ENCODE measurements around the gene MAST4. TPM values are rescaled to one million over a fixed set of nuclear protein-coding genes. Genes with fewer than 3 reads are reported as not detected.

The MAST4 gene
- total and polyA plus RNA-seq, 7 experiments from 2014 or later: 11.3 to 39.0 (median 28.3) TPM

DNA sequence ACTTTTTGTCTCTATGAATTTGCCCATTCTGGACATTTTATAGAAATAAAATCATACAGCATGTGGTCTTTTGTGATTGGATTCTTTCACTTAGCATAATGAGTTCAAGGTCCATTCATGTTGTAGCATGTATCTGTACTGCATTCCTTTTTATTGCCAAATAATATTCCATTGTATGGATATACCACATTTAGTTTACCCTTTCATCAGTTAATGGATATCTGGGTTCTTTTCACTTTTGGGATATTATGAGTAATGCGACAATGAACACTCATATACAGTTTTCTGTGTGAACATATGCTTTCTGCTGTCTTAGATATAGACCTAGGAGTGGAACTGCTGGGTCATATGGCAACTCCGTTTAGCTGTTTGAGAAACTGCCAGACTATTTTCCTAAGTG, 41.3 kb upstream of the MAST4 start:
- POLR2A ChIA-PET: no interaction called here
- no peak overlapping the region for H3K27ac ChIP-seq (ENCODE audit: low read depth, low read length)
- CTCF ChIA-PET: no interaction called here
- H3K4me1 ChIP-seq (ENCODE audit: control insufficient read depth in 2 of 2, insufficient read depth in 2 of 2, low read length in 2 of 2): peaks cover 0 to 5% of the 10 kb centered on the region in 2 donors
- peaks cover 0 to 3% of the 10 kb centered on the region in 2 donors for H3K27me3 ChIP-seq (ENCODE audit: control insufficient read depth in 2 of 2, insufficient read depth in 2 of 2, low read length in 2 of 2)
- ATAC-seq (no peak), DNase-seq (no peak)
- Mint-ChIP-seq H3K9me3 (peaks cover 0 to 10% (median 4%) of the 10 kb centered on the region in 11 donors), H3K27me3 (peaks cover 0 to 11% (median 3%) of the 10 kb centered on the region in 5 donors), H3K4me3 (no peak overlapping the region), H3K36me3 (peaks cover 0 to 4% (median 0%) of the 10 kb centered on the region in 5 donors), H3K27ac (peak overlapping the region in 1 of 9 donors; percentile 16), H3K4me1 (peaks cover 0 to 29% (median 0%) of the 10 kb centered on the region in 7 donors)
- no peaks in the 10 kb centered on the region for H3K36me3 ChIP-seq (ENCODE audit: control insufficient read depth in 2 of 3, insufficient read depth in 3 of 3, low read length in 3 of 3)
- intact Hi-C loops (cut with micrococcal nuclease): loop anchor here in 1 of 2 donors (5.0 to 10.0 kb wide), 2 partner anchors 270 to 612 kb away; no protein-coding TSS in a partner anchor
- no peak overlapping the region for H3K4me3 ChIP-seq (ENCODE audit: low read length)
- no peaks in the 10 kb centered on the region for H3K9me3 ChIP-seq (ENCODE audit: control insufficient read depth in 2 of 3, low read length in 3 of 3)

DNA sequence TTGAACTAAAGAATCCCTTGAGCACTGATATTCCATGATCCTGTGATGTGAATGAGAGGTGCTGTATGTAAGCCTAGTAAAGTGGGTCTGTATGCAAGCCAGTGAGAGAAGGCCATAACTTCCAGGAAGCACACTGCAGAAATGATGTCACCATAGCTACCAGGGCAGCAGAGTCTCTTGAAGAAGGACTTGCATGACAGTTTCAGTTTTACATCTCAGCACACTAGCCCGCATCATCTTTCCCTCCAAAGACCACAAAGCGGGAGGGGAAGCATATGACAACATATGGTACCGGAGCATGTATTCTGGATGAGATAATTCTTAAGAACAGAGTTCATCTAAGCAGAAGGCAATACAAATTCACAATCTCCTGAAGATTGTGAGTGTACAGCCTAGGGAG, 37.6 kb upstream of the MAST4 start:
- peaks cover 0 to 5% of the 10 kb centered on the region in 2 donors for H3K4me1 ChIP-seq (ENCODE audit: control insufficient read depth in 2 of 2, insufficient read depth in 2 of 2, low read length in 2 of 2)
- Mint-ChIP-seq H3K4me3 (no peak overlapping the region), H3K36me3 (peaks cover 0 to 4% (median 0%) of the 10 kb centered on the region in 5 donors), H3K27me3 (peaks cover 0 to 23% (median 0%) of the 10 kb centered on the region in 5 donors), H3K9me3 (peaks cover 0 to 19% (median 5%) of the 10 kb centered on the region in 11 donors), H3K27ac (peak overlapping the region in 1 of 9 donors; percentile 75), H3K4me1 (peaks cover 0 to 26% (median 0%) of the 10 kb centered on the region in 7 donors)
- POLR2A ChIA-PET: no interaction called here
- intact Hi-C loops (cut with micrococcal nuclease): loop anchor here in 1 of 2 donors (2.0 to 10.0 kb wide), 3 partner anchors 38 to 609 kb away; partner anchors contain the start of gene MAST4
- DNase-seq: peak in 1 of 9 donors; percentile 33
- H3K27ac ChIP-seq (ENCODE audit: low read depth, low read length): no peak overlapping the region
- H3K4me3 ChIP-seq (ENCODE audit: low read length): no peak overlapping the region
- CTCF ChIA-PET: no interaction called here
- peak; percentile 32 for ATAC-seq
- peaks cover 0 to 3% of the 10 kb centered on the region in 2 donors for H3K27me3 ChIP-seq (ENCODE audit: control insufficient read depth in 2 of 2, insufficient read depth in 2 of 2, low read length in 2 of 2)
- no peaks in the 10 kb centered on the region for H3K36me3 ChIP-seq (ENCODE audit: control insufficient read depth in 2 of 3, insufficient read depth in 3 of 3, low read length in 3 of 3)
- no peaks in the 10 kb centered on the region for H3K9me3 ChIP-seq (ENCODE audit: control insufficient read depth in 2 of 3, low read length in 3 of 3)

DNA sequence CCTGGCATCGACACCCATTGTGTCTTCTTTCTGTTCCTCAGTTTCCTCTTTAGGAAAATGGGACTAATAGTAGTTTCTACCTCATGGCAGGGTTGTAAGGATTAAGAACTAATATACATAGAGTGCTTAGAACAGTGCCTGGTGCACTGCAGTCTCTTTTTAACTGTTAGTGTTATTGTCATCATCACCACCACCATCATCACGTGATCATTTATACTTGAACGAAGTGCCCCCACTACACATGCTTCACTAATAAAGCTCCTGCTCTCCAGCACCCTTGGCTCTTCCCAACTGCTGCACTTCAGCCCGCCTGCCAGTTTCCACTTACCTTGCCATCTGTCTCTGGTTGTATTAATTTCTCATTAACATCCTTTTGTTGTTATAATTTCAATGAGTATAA, 35.8 kb upstream of the MAST4 start:
- H3K36me3 Mint-ChIP-seq: peaks cover 0 to 2% (median 0%) of the 10 kb centered on the region in 5 donors
- no peak overlapping the region for H3K4me3 ChIP-seq (ENCODE audit: low read length)
- ATAC-seq (no peak), DNase-seq (no peak)
- no peaks in the 10 kb centered on the region for H3K36me3 ChIP-seq (ENCODE audit: control insufficient read depth in 2 of 3, insufficient read depth in 3 of 3, low read length in 3 of 3)
- no peak overlapping the region for H3K4me3 Mint-ChIP-seq
- peaks cover 0 to 14% (median 0%) of the 10 kb centered on the region in 7 donors for H3K4me1 Mint-ChIP-seq
- ChIA-PET POLR2A (no interaction called here), CTCF (no interaction called here)
- no peaks in the 10 kb centered on the region for H3K9me3 ChIP-seq (ENCODE audit: control insufficient read depth in 2 of 3, low read length in 3 of 3)
- H3K27me3 ChIP-seq (ENCODE audit: control insufficient read depth in 2 of 2, insufficient read depth in 2 of 2, low read length in 2 of 2): peaks cover 0 to 3% of the 10 kb centered on the region in 2 donors
- H3K4me1 ChIP-seq (ENCODE audit: control insufficient read depth in 2 of 2, insufficient read depth in 2 of 2, low read length in 2 of 2): no peaks in the 10 kb centered on the region
- peaks cover 0 to 21% (median 0%) of the 10 kb centered on the region in 5 donors for H3K27me3 Mint-ChIP-seq
- no peak overlapping the region for H3K27ac Mint-ChIP-seq
- no peak overlapping the region for H3K27ac ChIP-seq (ENCODE audit: low read depth, low read length)
- peaks cover 0 to 11% (median 2%) of the 10 kb centered on the region in 11 donors for H3K9me3 Mint-ChIP-seq
- intact Hi-C loops (cut with micrococcal nuclease): no loop called here

DNA sequence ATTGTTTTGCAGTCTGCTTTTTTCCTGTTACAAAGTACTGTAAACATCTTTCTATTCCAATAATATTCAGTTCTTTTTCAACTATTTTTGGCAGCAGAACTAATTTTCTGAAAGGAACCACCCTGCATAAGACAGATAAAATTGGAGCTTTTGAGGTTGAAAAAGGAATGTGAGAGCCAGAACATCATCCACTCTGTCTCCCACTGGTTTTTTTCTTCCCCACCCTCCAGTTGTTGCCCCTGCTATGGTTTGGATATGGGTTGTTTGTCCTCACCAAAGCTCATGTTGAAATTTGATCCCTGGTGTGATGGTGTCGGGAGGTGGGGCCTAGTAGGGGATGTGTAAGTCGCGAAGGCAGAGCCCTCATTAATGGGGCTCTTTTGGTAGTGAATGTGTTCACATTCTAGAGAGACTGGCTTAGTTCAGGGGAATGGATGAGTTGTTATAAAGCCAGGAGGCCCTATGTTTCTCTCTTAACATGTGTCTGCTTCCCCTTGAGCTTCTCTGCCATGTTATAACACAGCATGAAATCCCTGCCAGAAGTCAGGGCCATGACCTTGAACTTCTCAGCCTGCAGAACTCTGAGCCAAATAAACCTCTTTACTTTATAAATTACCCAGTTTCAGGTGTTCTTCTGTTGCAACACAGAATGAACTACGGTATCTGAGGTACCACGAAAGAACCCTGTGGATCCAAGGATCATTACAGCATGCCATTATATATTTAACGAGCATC, 34.8 kb upstream of the MAST4 start:
- peaks cover 0 to 19% (median 0%) of the 10 kb centered on the region in 5 donors for H3K27me3 Mint-ChIP-seq
- H3K4me1 Mint-ChIP-seq: peaks cover 0 to 21% (median 0%) of the 10 kb centered on the region in 7 donors
- peaks cover 0 to 9% (median 0%) of the 10 kb centered on the region in 11 donors for H3K9me3 Mint-ChIP-seq
- ChIA-PET CTCF (no interaction called here), POLR2A (no interaction called here)
- no peaks in the 10 kb centered on the region for H3K4me1 ChIP-seq (ENCODE audit: control insufficient read depth in 2 of 2, insufficient read depth in 2 of 2, low read length in 2 of 2)
- no peaks in the 10 kb centered on the region for H3K36me3 ChIP-seq (ENCODE audit: control insufficient read depth in 2 of 3, insufficient read depth in 3 of 3, low read length in 3 of 3)
- peaks cover 0 to 3% of the 10 kb centered on the region in 2 donors for H3K27me3 ChIP-seq (ENCODE audit: control insufficient read depth in 2 of 2, insufficient read depth in 2 of 2, low read length in 2 of 2)
- ATAC-seq: no peak
- no peak for DNase-seq
- intact Hi-C loops (cut with micrococcal nuclease): no loop called here
- no peak overlapping the region for H3K4me3 Mint-ChIP-seq
- no peak overlapping the region for H3K27ac Mint-ChIP-seq
- no peak overlapping the region for H3K4me3 ChIP-seq (ENCODE audit: low read length)
- H3K9me3 ChIP-seq (ENCODE audit: control insufficient read depth in 2 of 3, low read length in 3 of 3): no peaks in the 10 kb centered on the region
- no peaks in the 10 kb centered on the region for H3K36me3 Mint-ChIP-seq
- no peak overlapping the region for H3K27ac ChIP-seq (ENCODE audit: low read depth, low read length)

DNA sequence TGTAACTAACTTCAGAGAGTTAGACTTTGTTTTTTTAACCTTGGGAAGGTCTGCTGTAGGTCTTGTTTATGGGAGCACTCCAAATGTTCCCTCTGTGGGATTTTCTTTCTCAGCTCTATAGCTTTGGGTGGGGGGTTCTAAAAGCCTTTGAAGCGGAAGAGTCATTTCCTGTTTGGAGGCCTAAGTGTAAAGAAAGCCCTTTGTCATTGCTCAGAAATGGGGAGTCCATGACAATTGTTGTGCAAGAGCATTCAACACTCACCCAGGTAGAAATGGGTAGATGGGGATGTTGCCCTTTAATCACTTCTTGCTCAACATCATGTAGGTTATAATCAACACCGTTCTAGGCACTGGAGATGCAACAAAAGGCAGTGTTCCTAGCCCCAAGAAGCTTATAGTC, 30.3 kb upstream of the MAST4 start:
- peak overlapping the region in 1 of 9 donors; percentile 10 for H3K27ac Mint-ChIP-seq
- peaks cover 0 to 15% (median 0%) of the 10 kb centered on the region in 7 donors for H3K4me1 Mint-ChIP-seq
- no peaks in the 10 kb centered on the region for H3K36me3 ChIP-seq (ENCODE audit: control insufficient read depth in 2 of 3, insufficient read depth in 3 of 3, low read length in 3 of 3)
- H3K27me3 ChIP-seq (ENCODE audit: control insufficient read depth in 2 of 2, insufficient read depth in 2 of 2, low read length in 2 of 2): peaks cover 0 to under 1% of the 10 kb centered on the region in 2 donors
- DNase-seq (no peak), ATAC-seq (no peak)
- no peaks in the 10 kb centered on the region for H3K36me3 Mint-ChIP-seq
- no peak overlapping the region for H3K4me3 ChIP-seq (ENCODE audit: low read length)
- H3K27ac ChIP-seq (ENCODE audit: low read depth, low read length): no peak overlapping the region
- intact Hi-C loops (cut with micrococcal nuclease): no loop called here
- H3K4me3 Mint-ChIP-seq: no peak overlapping the region
- no peaks in the 10 kb centered on the region for H3K9me3 ChIP-seq (ENCODE audit: control insufficient read depth in 2 of 3, low read length in 3 of 3)
- ChIA-PET POLR2A (no interaction called here), CTCF (no interaction called here)
- H3K4me1 ChIP-seq (ENCODE audit: control insufficient read depth in 2 of 2, insufficient read depth in 2 of 2, low read length in 2 of 2): no peaks in the 10 kb centered on the region
- H3K9me3 Mint-ChIP-seq: peaks cover 0 to 4% (median 0%) of the 10 kb centered on the region in 11 donors
- H3K27me3 Mint-ChIP-seq: peaks cover 0 to 18% (median 0%) of the 10 kb centered on the region in 5 donors

DNA sequence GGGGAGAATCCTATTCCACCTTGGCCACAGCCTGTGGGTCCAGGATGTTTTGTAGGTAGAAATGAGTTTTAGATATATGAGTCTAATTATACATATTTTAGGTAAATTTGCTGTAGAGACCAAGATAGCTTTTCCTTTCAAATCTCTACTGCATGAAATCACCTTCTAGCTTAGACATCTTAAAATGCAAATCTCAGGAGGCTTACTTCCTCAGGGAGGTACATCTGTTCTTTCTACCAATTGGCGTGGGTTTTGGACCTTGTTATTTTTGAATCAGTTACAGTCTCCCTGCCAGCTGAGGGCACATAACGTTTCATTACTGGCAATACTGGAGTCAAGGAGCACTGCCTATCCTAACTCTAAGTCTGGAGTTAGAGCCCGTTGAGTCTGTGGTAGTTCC, 28.7 kb upstream of the MAST4 start:
- no peak for DNase-seq
- Mint-ChIP-seq H3K4me3 (no peak overlapping the region), H3K9me3 (peaks cover 0 to 2% (median 0%) of the 10 kb centered on the region in 11 donors), H3K36me3 (no peaks in the 10 kb centered on the region), H3K27me3 (peaks cover 1 to 24% (median 10%) of the 10 kb centered on the region in 5 donors), H3K27ac (no peak overlapping the region), H3K4me1 (peaks cover 0 to 15% (median 0%) of the 10 kb centered on the region in 7 donors)
- H3K4me3 ChIP-seq (ENCODE audit: low read length): no peak overlapping the region
- no peak for ATAC-seq
- POLR2A ChIA-PET: no interaction called here
- CTCF ChIA-PET: no interaction called here
- intact Hi-C loops (cut with micrococcal nuclease): no loop called here
- no peaks in the 10 kb centered on the region for H3K27me3 ChIP-seq (ENCODE audit: control insufficient read depth in 2 of 2, insufficient read depth in 2 of 2, low read length in 2 of 2)
- H3K9me3 ChIP-seq (ENCODE audit: control insufficient read depth in 2 of 3, low read length in 3 of 3): no peaks in the 10 kb centered on the region
- H3K4me1 ChIP-seq (ENCODE audit: control insufficient read depth in 2 of 2, insufficient read depth in 2 of 2, low read length in 2 of 2): no peaks in the 10 kb centered on the region
- no peak overlapping the region for H3K27ac ChIP-seq (ENCODE audit: low read depth, low read length)
- H3K36me3 ChIP-seq (ENCODE audit: control insufficient read depth in 2 of 3, insufficient read depth in 3 of 3, low read length in 3 of 3): no peaks in the 10 kb centered on the region
